GM12878 (cell line): ENCODE measurements around the gene MBD5. TPM values are rescaled to one million over a fixed set of nuclear protein-coding genes. Genes with fewer than 3 reads are reported as not detected.

Experiments
- BHLHE40 ChIP-seq, 2 experiments: fragments of 450-650 bp in 1 of 2; IDR thresholded peaks; 2 replicates each; pipeline ENCODE4 v1.6.1; 2011 to 2017; ENCODE audit warnings: low read depth in 2 of 2, borderline replicate concordance in 1 of 2, improper control_type of control experiment in 1 of 2, low read length in 1 of 2, mild to moderate bottlenecking in 1 of 2
- CEBPB ChIP-seq, 2 experiments: fragments of 150-350 bp in 1 of 2; IDR thresholded peaks; 2 replicates each; pipeline ENCODE4 v1.6.1; 2012 to 2014; ENCODE audit warnings: low read depth in 2 of 2, low read length in 2 of 2, borderline replicate concordance in 1 of 2, inconsistent platforms in 1 of 2
- DPF2 ChIP-seq: fragments of 450-650 bp; IDR thresholded peaks from 2 replicates; pipeline ENCODE4 v1.6.1; 2017; ENCODE audit warnings: mild to moderate bottlenecking
- EED ChIP-seq: sonication (generic); IDR thresholded peaks from 2 replicates; pipeline ENCODE4 v1.6.1; 2016; ENCODE audit warnings: antibody characterized with exemption, low read depth
- ETV6 ChIP-seq, 2 experiments: fragments of 450-650 bp in 1 of 2; IDR thresholded peaks in 1 of 2; conservative IDR thresholded peaks in 1 of 2; 2 replicates each; pipeline ENCODE4 v1.6.1; 2014; ENCODE audit warnings: antibody characterized with exemption in 1 of 2, borderline replicate concordance in 1 of 2, low read depth in 1 of 2, mild to moderate bottlenecking in 1 of 2, moderate library complexity in 1 of 2
- FOS ChIP-seq: IDR thresholded peaks from 3 replicates; pipeline ENCODE4 v1.6.1; 2011; ENCODE audit warnings: borderline replicate concordance; ENCODE audit not compliant: insufficient read length; ENCODE audit errors: extremely low read depth
- FOXK2 ChIP-seq: fragments of 450-650 bp; IDR thresholded peaks from 2 replicates; pipeline ENCODE4 v1.6.1; 2017; ENCODE audit warnings: mild to moderate bottlenecking, moderate library complexity
- FOXM1 ChIP-seq: IDR thresholded peaks from 2 replicates; pipeline ENCODE4 v1.6.1; 2012; ENCODE audit warnings: low read depth, mild to moderate bottlenecking, inconsistent platforms, low read length, moderate library complexity
- IKZF1 ChIP-seq: fragments of 450-650 bp; conservative IDR thresholded peaks from 2 replicates; pipeline ENCODE4 v1.6.1; 2017; ENCODE audit warnings: antibody characterized with exemption, mild to moderate bottlenecking
- MEF2A ChIP-seq: IDR thresholded peaks from 2 replicates; pipeline ENCODE4 v1.6.1; 2011; ENCODE audit warnings: low read depth, mild to moderate bottlenecking, low read length, moderate library complexity; ENCODE audit not compliant: insufficient read depth
- MTA2 ChIP-seq: fragments of 450-650 bp; IDR thresholded peaks from 2 replicates; pipeline ENCODE4 v1.6.1; 2016; ENCODE audit warnings: low read depth, mild to moderate bottlenecking, moderate library complexity
- NBN ChIP-seq: fragments of 450-650 bp; IDR thresholded peaks from 2 replicates; pipeline ENCODE4 v1.6.1; 2016
- NR2F1 ChIP-seq: fragments of 450-650 bp; conservative IDR thresholded peaks from 2 replicates; pipeline ENCODE4 v1.6.1; 2017; ENCODE audit warnings: mild to moderate bottlenecking
- PAX8 ChIP-seq: fragments of 450-650 bp; IDR thresholded peaks from 2 replicates; pipeline ENCODE4 v1.6.1; 2017; ENCODE audit warnings: mild to moderate bottlenecking, moderate library complexity
- POU2F2 ChIP-seq: IDR thresholded peaks from 3 replicates; pipeline ENCODE4 v1.6.1; 2011; ENCODE audit warnings: low read depth, mild to moderate bottlenecking, low read length, borderline replicate concordance
- RAD21 ChIP-seq: IDR thresholded peaks from 2 replicates; pipeline ENCODE4 v1.6.1; 2011; ENCODE audit warnings: mild to moderate bottlenecking, low read depth, low read length, moderate library complexity; ENCODE audit not compliant: insufficient read depth
- RCOR1 ChIP-seq: conservative IDR thresholded peaks from 2 replicates; pipeline ENCODE4 v1.6.1; 2012; ENCODE audit warnings: low read depth, low read length, improper control_type of control experiment
- RUNX3 ChIP-seq: IDR thresholded peaks from 2 replicates; pipeline ENCODE4 v1.6.1; 2012; ENCODE audit warnings: low read length, inconsistent platforms
- SIX5 ChIP-seq: IDR thresholded peaks from 2 replicates; pipeline ENCODE4 v1.6.1; 2011; ENCODE audit warnings: mild to moderate bottlenecking, low read depth, low read length, moderate library complexity; ENCODE audit not compliant: severe bottlenecking
- SMAD1 ChIP-seq: fragments of 450-650 bp; IDR thresholded peaks from 2 replicates; pipeline ENCODE4 v1.6.1; 2018; ENCODE audit warnings: mild to moderate bottlenecking, low read depth; ENCODE audit not compliant: partially characterized antibody
- SMAD5 ChIP-seq: IDR thresholded peaks from 2 replicates; pipeline ENCODE4 v1.6.1; 2016; ENCODE audit warnings: antibody characterized with exemption, low read depth
- SMARCA5 ChIP-seq: fragments of 450-650 bp; IDR thresholded peaks from 2 replicates; pipeline ENCODE4 v1.6.1; 2017; ENCODE audit warnings: mild to moderate bottlenecking
- SUPT20H ChIP-seq: IDR thresholded peaks from 2 replicates; pipeline ENCODE4 v1.6.1; 2011; ENCODE audit warnings: low read depth, mild to moderate bottlenecking, low read length, moderate library complexity, borderline replicate concordance; ENCODE audit not compliant: control insufficient read depth
- TAF1 ChIP-seq: IDR thresholded peaks from 2 replicates; pipeline ENCODE4 v1.6.1; 2011; ENCODE audit warnings: mild to moderate bottlenecking, low read depth, low read length, borderline replicate concordance
- TCF12 ChIP-seq: IDR thresholded peaks from 2 replicates; pipeline ENCODE4 v1.6.1; 2011; ENCODE audit warnings: low read depth, mild to moderate bottlenecking, low read length
- YBX1 ChIP-seq: fragments of 450-650 bp; IDR thresholded peaks from 2 replicates; pipeline ENCODE4 v1.6.1; 2016; ENCODE audit warnings: antibody characterized with exemption
- ZNF217 ChIP-seq: fragments of 450-650 bp; IDR thresholded peaks from 2 replicates; pipeline ENCODE4 v1.6.1; 2017; ENCODE audit warnings: antibody characterized with exemption, mild to moderate bottlenecking
- polyA plus RNA-seq, 11 experiments: library from polyadenylated mRNA; depleted of rRNA in 4 of 11; unstranded in 6 of 11; stranded (reverse) in 5 of 11; fragments of >200 nt; fragmentation: Nextera tagmentation in 4 of 11; fragmentation: Illumina TruSeq in 1 of 11; extraction: Ambion mirVana in 4 of 11; extraction: Trizol in 1 of 11; gene quantifications; 1 replicate in 1 of 11; 2 replicates in 10 of 11; pipeline versions ENCODE4 v1.2.1 to v1.2.3, GENCODE V29; 2011 to 2016; ENCODE audit warnings: inconsistent platforms in 2 of 11, missing spikeins in 2 of 11, low read depth in 1 of 11
- total RNA-seq, 4 experiments: library from RNA; depleted of rRNA in 3 of 4; stranded (reverse); fragments of >200 nt in 3 of 4; fragmentation: Illumina TruSeq in 1 of 4; extraction: Trizol in 1 of 4; gene quantifications; 2 replicates each; pipeline versions ENCODE4 v1.2.1 to v1.2.3, GENCODE V29; 2013 to 2021
- TF ChIP-seq, protein P1 (sequence below): fragments of 450-650 bp; IDR thresholded peaks from 2 replicates; pipeline ENCODE4 v1.6.1; 2016; ENCODE audit warnings: mild to moderate bottlenecking, moderate library complexity, borderline replicate concordance
- TF ChIP-seq, protein P2 (sequence below): fragments of 450-650 bp; IDR thresholded peaks from 2 replicates; pipeline ENCODE4 v1.6.1; 2016; ENCODE audit warnings: mild to moderate bottlenecking

MBD5 gene
- total and polyA plus RNA-seq, 10 of the 15 experiments (the other 5 are each of a cell fraction or from before 2014, with no cell fraction given), result 7.4 to 58.0 (median 21.2) TPM

DNA sequence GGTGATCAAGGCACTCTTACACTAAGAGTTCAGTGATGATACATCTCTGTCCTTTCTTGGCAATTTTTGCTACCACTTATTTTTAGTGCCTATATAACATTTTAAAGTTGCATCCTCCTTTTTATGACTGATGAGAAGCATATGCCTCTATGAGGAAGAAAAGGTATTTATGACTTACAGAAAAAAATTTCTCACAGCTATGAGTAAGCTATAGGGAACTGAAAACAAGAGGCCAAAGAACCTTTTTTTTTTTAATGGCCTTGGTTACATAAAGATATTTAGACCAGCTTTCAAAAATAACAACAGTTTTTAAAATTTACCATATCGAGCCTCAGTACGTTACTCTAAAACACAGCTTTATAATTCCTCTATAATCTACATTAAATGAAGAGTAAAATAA is 21.3 kb downstream of the MBD5 start (continued):
- TF ChIP-seq, protein P1, sequence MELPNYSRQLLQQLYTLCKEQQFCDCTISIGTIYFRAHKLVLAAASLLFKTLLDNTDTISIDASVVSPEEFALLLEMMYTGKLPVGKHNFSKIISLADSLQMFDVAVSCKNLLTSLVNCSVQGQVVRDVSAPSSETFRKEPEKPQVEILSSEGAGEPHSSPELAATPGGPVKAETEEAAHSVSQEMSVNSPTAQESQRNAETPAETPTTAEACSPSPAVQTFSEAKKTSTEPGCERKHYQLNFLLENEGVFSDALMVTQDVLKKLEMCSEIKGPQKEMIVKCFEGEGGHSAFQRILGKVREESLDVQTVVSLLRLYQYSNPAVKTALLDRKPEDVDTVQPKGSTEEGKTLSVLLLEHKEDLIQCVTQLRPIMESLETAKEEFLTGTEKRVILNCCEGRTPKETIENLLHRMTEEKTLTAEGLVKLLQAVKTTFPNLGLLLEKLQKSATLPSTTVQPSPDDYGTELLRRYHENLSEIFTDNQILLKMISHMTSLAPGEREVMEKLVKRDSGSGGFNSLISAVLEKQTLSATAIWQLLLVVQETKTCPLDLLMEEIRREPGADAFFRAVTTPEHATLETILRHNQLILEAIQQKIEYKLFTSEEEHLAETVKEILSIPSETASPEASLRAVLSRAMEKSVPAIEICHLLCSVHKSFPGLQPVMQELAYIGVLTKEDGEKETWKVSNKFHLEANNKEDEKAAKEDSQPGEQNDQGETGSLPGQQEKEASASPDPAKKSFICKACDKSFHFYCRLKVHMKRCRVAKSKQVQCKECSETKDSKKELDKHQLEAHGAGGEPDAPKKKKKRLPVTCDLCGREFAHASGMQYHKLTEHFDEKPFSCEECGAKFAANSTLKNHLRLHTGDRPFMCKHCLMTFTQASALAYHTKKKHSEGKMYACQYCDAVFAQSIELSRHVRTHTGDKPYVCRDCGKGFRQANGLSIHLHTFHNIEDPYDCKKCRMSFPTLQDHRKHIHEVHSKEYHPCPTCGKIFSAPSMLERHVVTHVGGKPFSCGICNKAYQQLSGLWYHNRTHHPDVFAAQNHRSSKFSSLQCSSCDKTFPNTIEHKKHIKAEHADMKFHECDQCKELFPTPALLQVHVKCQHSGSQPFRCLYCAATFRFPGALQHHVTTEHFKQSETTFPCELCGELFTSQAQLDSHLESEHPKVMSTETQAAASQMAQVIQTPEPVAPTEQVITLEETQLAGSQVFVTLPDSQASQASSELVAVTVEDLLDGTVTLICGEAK, result peak; percentile 65; the same call in 1 of the 2 replicates
- peak; percentile 44 for TF ChIP-seq IKZF1
- TF ChIP-seq PAX8, result no peak
- TF ChIP-seq NBN, result peak; percentile 63; the same call in 1 of the 2 replicates
- TF ChIP-seq ZNF217, result 0 out of 2 replicates have a peak, but pooled peaks have one; percentile 71
- TF ChIP-seq SMAD5, result no peak
- TF ChIP-seq TCF12, result no peak
- peak; percentile 85 for TF ChIP-seq NR2F1
- TF ChIP-seq DPF2, result peak; percentile 76
- no peak for TF ChIP-seq EED
- no peak for TF ChIP-seq SIX5
- TF ChIP-seq MTA2, result peak; percentile 87
- TF ChIP-seq FOS, result no peak
- TF ChIP-seq ETV6 (conservative IDR thresholded peaks at IDR 0.05 in 1 of 2, IDR thresholded peaks at IDR 0.05 in 1 of 2; ENCODE audit: borderline replicate concordance in 1 of 2, low read depth in 1 of 2), result no peak; a peak in 1 of 4 replicates
- TF ChIP-seq BHLHE40 (IDR thresholded peaks at IDR 0.05; ENCODE audit: borderline replicate concordance in 1 of 2, low read depth in 2 of 2, low read length in 1 of 2), result 0 out of 4 replicates have a peak, but pooled peaks of 1 of the 2 experiments have one; percentile 10
- TF ChIP-seq YBX1, result no peak
- TF ChIP-seq RAD21, result 0 out of 2 replicates have a peak, but pooled peaks have one; percentile 4
- TF ChIP-seq CEBPB (IDR thresholded peaks at IDR 0.05; ENCODE audit: borderline replicate concordance in 1 of 2, low read depth in 2 of 2, low read length in 2 of 2), result no peak
- TF ChIP-seq RCOR1, result 0 out of 2 replicates have a peak, but pooled peaks have one; percentile 77
- TF ChIP-seq SUPT20H, result no peak
- TF ChIP-seq MEF2A, result peak; percentile 88
- peak; percentile 41 for TF ChIP-seq SMAD1
- no peak for TF ChIP-seq TAF1
- TF ChIP-seq POU2F2, result no peak
- TF ChIP-seq FOXM1, result peak; percentile 79; the same call in 1 of the 2 replicates
- TF ChIP-seq FOXK2, result no peak
- TF ChIP-seq RUNX3, result peak; percentile 61
- TF ChIP-seq SMARCA5, result peak; percentile 33; the same call in 1 of the 2 replicates
- TF ChIP-seq, protein P2, sequence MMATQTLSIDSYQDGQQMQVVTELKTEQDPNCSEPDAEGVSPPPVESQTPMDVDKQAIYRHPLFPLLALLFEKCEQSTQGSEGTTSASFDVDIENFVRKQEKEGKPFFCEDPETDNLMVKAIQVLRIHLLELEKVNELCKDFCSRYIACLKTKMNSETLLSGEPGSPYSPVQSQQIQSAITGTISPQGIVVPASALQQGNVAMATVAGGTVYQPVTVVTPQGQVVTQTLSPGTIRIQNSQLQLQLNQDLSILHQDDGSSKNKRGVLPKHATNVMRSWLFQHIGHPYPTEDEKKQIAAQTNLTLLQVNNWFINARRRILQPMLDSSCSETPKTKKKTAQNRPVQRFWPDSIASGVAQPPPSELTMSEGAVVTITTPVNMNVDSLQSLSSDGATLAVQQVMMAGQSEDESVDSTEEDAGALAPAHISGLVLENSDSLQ, result 0 out of 2 replicates have a peak, but pooled peaks have one; percentile 16
